ENCODE data around the gene GFOD1.

DNA sequence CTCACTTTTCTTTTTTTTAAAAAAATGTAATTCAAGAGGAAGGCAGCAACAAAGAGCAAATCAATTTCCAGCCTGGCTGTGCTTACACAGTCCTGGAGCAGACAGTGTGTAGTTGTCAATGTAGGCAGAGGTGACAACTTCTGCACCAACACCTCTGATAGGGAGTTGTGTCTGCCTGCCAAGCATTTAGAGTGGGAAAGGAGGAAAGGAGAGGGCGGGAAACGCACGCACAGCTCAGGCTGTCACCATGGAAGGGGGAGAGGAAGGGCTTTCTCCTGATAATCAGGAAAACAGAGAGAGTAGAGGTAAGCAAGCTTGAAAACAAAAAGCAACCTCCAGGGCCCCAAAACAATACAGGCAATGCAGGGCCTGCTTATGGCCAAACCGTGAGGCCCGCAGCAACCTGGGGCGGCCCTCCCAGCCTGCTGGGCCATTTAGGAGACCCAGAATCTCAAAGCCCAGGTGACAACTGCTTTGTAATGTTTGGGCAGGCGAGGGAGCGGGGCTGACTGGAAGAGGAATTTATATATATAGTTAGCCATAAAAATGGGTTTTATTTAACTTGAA, 41.5 kb upstream of the GFOD1 start:
- TF ChIP-seq ZNF384 (IDR thresholded peaks at IDR 0.05) (no peak), SP1 (IDR thresholded peaks at IDR 0.05) (no peak), BHLHE40 (IDR thresholded peaks at IDR 0.05; ENCODE audit: borderline replicate concordance) (no peak), HDGF (IDR thresholded peaks at IDR 0.05; ENCODE audit: borderline replicate concordance) (no peak), ARNT (IDR thresholded peaks at IDR 0.05) (no peak), TARDBP (IDR thresholded peaks at IDR 0.05) (no peak), L3MBTL2 (conservative IDR thresholded peaks at IDR 0.05) (no peak), FOXK2 (IDR thresholded peaks at IDR 0.05) (no peak), FOXM1 (IDR thresholded peaks at IDR 0.05; ENCODE audit: borderline replicate concordance) (no peak), NFRKB (IDR thresholded peaks at IDR 0.05) (no peak), SUZ12 (IDR thresholded peaks at IDR 0.05) (no peak), FOXA1 (IDR thresholded peaks at IDR 0.05) (no peak), ELF4 (IDR thresholded peaks at IDR 0.05) (no peak)
- TF ChIP-seq, protein P1, sequence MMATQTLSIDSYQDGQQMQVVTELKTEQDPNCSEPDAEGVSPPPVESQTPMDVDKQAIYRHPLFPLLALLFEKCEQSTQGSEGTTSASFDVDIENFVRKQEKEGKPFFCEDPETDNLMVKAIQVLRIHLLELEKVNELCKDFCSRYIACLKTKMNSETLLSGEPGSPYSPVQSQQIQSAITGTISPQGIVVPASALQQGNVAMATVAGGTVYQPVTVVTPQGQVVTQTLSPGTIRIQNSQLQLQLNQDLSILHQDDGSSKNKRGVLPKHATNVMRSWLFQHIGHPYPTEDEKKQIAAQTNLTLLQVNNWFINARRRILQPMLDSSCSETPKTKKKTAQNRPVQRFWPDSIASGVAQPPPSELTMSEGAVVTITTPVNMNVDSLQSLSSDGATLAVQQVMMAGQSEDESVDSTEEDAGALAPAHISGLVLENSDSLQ (IDR thresholded peaks at IDR 0.05), result no peak
